Caco-2 (cell line): ENCODE data around the gene PLEKHA5. TPM values are rescaled to one million over a fixed set of nuclear protein-coding genes. Genes with fewer than 3 reads are reported as not detected.

Experiments
- BruUV-seq: library from RNA; stranded (reverse); fragments of 400-500 nt; replicated peaks from 2 replicates; lab custom pipeline; 2021; lab: Mats Ljungman, UMichigan
- CTCF ChIA-PET: fragments of 300-600 bp; sonication (Branson Sonifier 250); formaldehyde crosslinking; loops from one replicate; lab custom pipeline; 2022; ENCODE audit warnings: antibody characterized with exemption; lab: Charles Lee
- POLR2A ChIA-PET: fragments of 300-600 bp; sonication (Branson Sonifier 250); formaldehyde crosslinking; loops from one replicate; lab custom pipeline; 2022; ENCODE audit warnings: antibody characterized with exemption; lab: Charles Lee
- DNase-seq, 2 experiments: peaks; one replicate each; pipeline versions ENCODE4 v3.0.0 to v3.0.0-alpha.2; 2020 to 2022
- H3K27me3 ChIP-seq: replicated peaks from 2 replicates; pipeline ENCODE4 v1.6.0; 2011; ENCODE audit warnings: low read length; ENCODE audit not compliant: control insufficient read depth, insufficient read depth
- H3K36me3 ChIP-seq: 2 replicates; pipeline ENCODE4 v1.5.1; 2011; ENCODE audit warnings: low read length; ENCODE audit not compliant: control insufficient read depth, insufficient read depth
- H3K4me1 ChIP-seq: fragments of 250-450 bp; sonication (Bioruptor Pico); 2 replicates; pipeline ENCODE4 v1.5.1; 2020; ENCODE audit warnings: mild to moderate bottlenecking
- H3K4me3 ChIP-seq: 2 replicates; pipeline ENCODE4 v1.5.1; 2011; ENCODE audit warnings: low read depth, mild to moderate bottlenecking, control low read depth, low read length
- H3K9me3 ChIP-seq: fragments of 250-450 bp; sonication (Bioruptor Pico); 2 replicates; pipeline ENCODE4 v1.5.1; 2020; ENCODE audit warnings: mild to moderate bottlenecking, moderate library complexity
- H3K27ac Mint-ChIP-seq: one replicate; pipeline ENCODE4 v1.8.0; 2022; ENCODE audit warnings: mixed read lengths; ENCODE audit not compliant: unreplicated experiment
- H3K27me3 Mint-ChIP-seq: one replicate; pipeline ENCODE4 v1.8.0; 2022; ENCODE audit warnings: mixed read lengths; ENCODE audit not compliant: insufficient read depth, unreplicated experiment
- H3K36me3 Mint-ChIP-seq: one replicate; pipeline ENCODE4 v1.8.0; 2022; ENCODE audit warnings: mild to moderate bottlenecking, mixed read lengths; ENCODE audit not compliant: insufficient read depth, unreplicated experiment
- H3K4me1 Mint-ChIP-seq: one replicate; pipeline ENCODE4 v1.8.0; 2022; ENCODE audit warnings: low read depth, mixed read lengths; ENCODE audit not compliant: unreplicated experiment
- H3K4me3 Mint-ChIP-seq: one replicate; pipeline ENCODE4 v1.8.0; 2022; ENCODE audit warnings: mild to moderate bottlenecking, moderate library complexity, mixed read lengths; ENCODE audit not compliant: unreplicated experiment
- H3K9me3 Mint-ChIP-seq: one replicate; pipeline ENCODE4 v1.8.0; 2022; ENCODE audit warnings: mixed read lengths; ENCODE audit not compliant: unreplicated experiment
- CTCF ChIP-seq, 2 experiments: fragments of 200-600 bp in 1 of 2; IDR thresholded peaks; 1 replicate in 1 of 2; 2 replicates in 1 of 2; pipeline versions ENCODE4 v1.5.1 to v1.8.0; 2011 to 2022; ENCODE audit warnings: antibody characterized with exemption in 1 of 2, control low read depth in 1 of 2, inconsistent platforms in 1 of 2, low read depth in 1 of 2, low read length in 1 of 2, mild to moderate bottlenecking in 1 of 2, moderate library complexity in 1 of 2; ENCODE audit not compliant: insufficient read depth in 1 of 2, severe bottlenecking in 1 of 2, unreplicated experiment in 1 of 2
- intact Hi-C: fragments of 100-400 bp; cut with micrococcal nuclease; formaldehyde crosslinking; loops from one replicate; pipeline ENCODE4 v1.10.0; 2022; ENCODE audit not compliant: unreplicated experiment
- total RNA-seq: library from RNA; stranded (reverse); gene quantifications from 2 replicates; pipeline ENCODE4 v1.2.3, GENCODE V29; 2022

Gene PLEKHA5
- total RNA-seq, 1 experiment from 2014 or later = 69.1 TPM

GRCh38 chr12:19301688-19302087, 172.2 kb downstream of the PLEKHA5 start:
- TF ChIP-seq CTCF (IDR thresholded peaks at IDR 0.05; ENCODE audit: insufficient read depth in 1 of 2, low read depth in 1 of 2, low read length in 1 of 2, severe bottlenecking in 1 of 2, unreplicated experiment in 1 of 2) = no peak
- ChIA-PET CTCF (no interaction called here), POLR2A (no interaction called here)
- Mint-ChIP-seq H3K27me3 (no peaks in the 10 kb centered on the region), H3K9me3 (no peaks in the 10 kb centered on the region), H3K36me3 (peaks cover 53% of the 10 kb centered on the region), H3K4me1 (no peaks in the 10 kb centered on the region), H3K27ac (no peak overlapping the region), H3K4me3 (no peak overlapping the region)
- intact Hi-C loops = no loop called here
- H3K4me1 ChIP-seq = no peaks in the 10 kb centered on the region
- no peak for DNase-seq
- H3K9me3 ChIP-seq = no peaks in the 10 kb centered on the region
- H3K36me3 ChIP-seq = peaks cover 3% of the 10 kb centered on the region
- BruUV-seq = no TSS peak
- H3K4me3 ChIP-seq = no peak overlapping the region
- H3K27me3 ChIP-seq = no peaks in the 10 kb centered on the region

GRCh38 chr12:19302100-19302640, 172.6 kb downstream of the PLEKHA5 start:
- no peak overlapping the region for H3K4me3 ChIP-seq
- H3K9me3 ChIP-seq = no peaks in the 10 kb centered on the region
- ChIA-PET CTCF (no interaction called here), POLR2A (no interaction called here)
- intact Hi-C loops = no loop called here
- no peaks in the 10 kb centered on the region for H3K27me3 ChIP-seq
- H3K36me3 Mint-ChIP-seq = peaks cover 53% of the 10 kb centered on the region
- DNase-seq = no peak
- H3K4me3 Mint-ChIP-seq = no peak overlapping the region
- no TSS peak for BruUV-seq
- H3K4me1 Mint-ChIP-seq = no peaks in the 10 kb centered on the region
- H3K36me3 ChIP-seq = peaks cover 1% of the 10 kb centered on the region
- TF ChIP-seq CTCF (IDR thresholded peaks at IDR 0.05; ENCODE audit: insufficient read depth in 1 of 2, low read depth in 1 of 2, low read length in 1 of 2, severe bottlenecking in 1 of 2, unreplicated experiment in 1 of 2) = no peak
- no peaks in the 10 kb centered on the region for H3K27me3 Mint-ChIP-seq
- no peaks in the 10 kb centered on the region for H3K9me3 Mint-ChIP-seq
- H3K4me1 ChIP-seq = no peaks in the 10 kb centered on the region
- no peak overlapping the region for H3K27ac Mint-ChIP-seq

GRCh38 chr12:19303496-19303895, 174.0 kb downstream of the PLEKHA5 start:
- H3K36me3 ChIP-seq = peaks cover 1% of the 10 kb centered on the region
- peaks cover 52% of the 10 kb centered on the region for H3K36me3 Mint-ChIP-seq
- DNase-seq = no peak
- no peaks in the 10 kb centered on the region for H3K9me3 Mint-ChIP-seq
- H3K4me3 Mint-ChIP-seq = no peak overlapping the region
- H3K4me3 ChIP-seq = no peak overlapping the region
- no peak for TF ChIP-seq CTCF (IDR thresholded peaks at IDR 0.05; ENCODE audit: insufficient read depth in 1 of 2, low read depth in 1 of 2, low read length in 1 of 2, severe bottlenecking in 1 of 2, unreplicated experiment in 1 of 2)
- no peak overlapping the region for H3K27ac Mint-ChIP-seq
- no peaks in the 10 kb centered on the region for H3K27me3 ChIP-seq
- no TSS peak for BruUV-seq
- no peaks in the 10 kb centered on the region for H3K4me1 Mint-ChIP-seq
- no peaks in the 10 kb centered on the region for H3K9me3 ChIP-seq
- no peaks in the 10 kb centered on the region for H3K27me3 Mint-ChIP-seq
- intact Hi-C loops = no loop called here
- no peaks in the 10 kb centered on the region for H3K4me1 ChIP-seq
- POLR2A ChIA-PET = interaction anchor here (0.6 kb wide), 1 partner anchor 136 kb away, joined by 6 read pairs; no protein-coding TSS in a partner anchor
- CTCF ChIA-PET = interaction anchor here (0.6 kb wide), 1 partner anchor 1007 kb away, joined by 4 read pairs; no protein-coding TSS in a partner anchor
